H9 (cell line): ENCODE results near the gene SFTPA2. TPM values are rescaled to one million over a fixed set of nuclear protein-coding genes. Genes with fewer than 3 reads are reported as not detected.
A peak's percentile ranks its signal among the peaks of the same experiment; 100 is the strongest.

ENCODE experiments used
- DNase-seq: peaks from one replicate; pipeline ENCODE4 v3.0.0-alpha.2; 2017
- H2AFZ ChIP-seq: one replicate; pipeline ENCODE4 v1.6.1; 2013; ENCODE audit warnings: mild to moderate bottlenecking, low read length, control low read depth, moderate library complexity
- H2AK5ac ChIP-seq: 2 replicates; pipeline ENCODE4 v1.6.1; 2013; ENCODE audit warnings: low read length, control low read depth, mixed read lengths; ENCODE audit not compliant: insufficient read length
- H2BK120ac ChIP-seq: one replicate; pipeline ENCODE4 v1.6.1; 2013; ENCODE audit warnings: low read depth, mild to moderate bottlenecking, low read length, control low read depth, inconsistent platforms; ENCODE audit not compliant: poor library complexity, severe bottlenecking
- H2BK12ac ChIP-seq: 2 replicates; pipeline ENCODE4 v1.6.1; 2013; ENCODE audit warnings: low read length, control low read depth, mixed read lengths, low read depth; ENCODE audit not compliant: insufficient read length
- H2BK15ac ChIP-seq: 2 replicates; pipeline ENCODE4 v1.6.1; 2013; ENCODE audit warnings: low read depth, low read length, control low read depth
- H2BK20ac ChIP-seq: one replicate; pipeline ENCODE4 v1.6.1; 2013; ENCODE audit warnings: low read depth, mild to moderate bottlenecking, low read length, control low read depth, inconsistent platforms; ENCODE audit not compliant: poor library complexity, severe bottlenecking
- H2BK5ac ChIP-seq: 2 replicates; pipeline ENCODE4 v1.6.1; 2013; ENCODE audit warnings: low read length, control low read depth, mixed read lengths; ENCODE audit not compliant: insufficient read length
- H3K14ac ChIP-seq: 2 replicates; pipeline ENCODE4 v1.6.1; 2013; ENCODE audit warnings: low read length, control low read depth; ENCODE audit not compliant: insufficient read depth
- H3K18ac ChIP-seq: 2 replicates; pipeline ENCODE4 v1.6.1; 2013; ENCODE audit warnings: low read depth, mild to moderate bottlenecking, mixed read lengths, low read length, control low read depth; ENCODE audit not compliant: insufficient read length
- H3K23ac ChIP-seq: 2 replicates; pipeline ENCODE4 v1.6.1; 2013; ENCODE audit warnings: low read length, control low read depth, mixed read lengths, low read depth; ENCODE audit not compliant: insufficient read length
- H3K23me2 ChIP-seq: 2 replicates; pipeline ENCODE4 v1.6.1; 2013; ENCODE audit warnings: low read depth, mild to moderate bottlenecking, mixed read lengths, low read length, control low read depth; ENCODE audit not compliant: insufficient read length, poor library complexity, severe bottlenecking
- H3K27ac ChIP-seq: 2 replicates; pipeline ENCODE4 v1.5.1; 2013; ENCODE audit warnings: low read length, control low read depth, mixed read lengths, low read depth; ENCODE audit not compliant: insufficient read length
- H3K27me3 ChIP-seq: 2 replicates; pipeline ENCODE4 v1.6.1; 2013; ENCODE audit warnings: low read length, control low read depth, inconsistent platforms; ENCODE audit not compliant: insufficient read depth
- H3K4ac ChIP-seq: 2 replicates; pipeline ENCODE4 v1.6.1; 2013; ENCODE audit warnings: low read depth, mild to moderate bottlenecking, control low read depth, inconsistent platforms, low read length, moderate library complexity
- H3K4me1 ChIP-seq: 2 replicates; pipeline ENCODE4 v1.6.1; 2013; ENCODE audit warnings: low read length, control low read depth, inconsistent platforms; ENCODE audit not compliant: insufficient read depth
- H3K4me2 ChIP-seq: 2 replicates; pipeline ENCODE4 v1.6.1; 2013; ENCODE audit warnings: low read length, control low read depth, mixed read lengths; ENCODE audit not compliant: insufficient read length, insufficient read depth
- H3K56ac ChIP-seq: 2 replicates; pipeline ENCODE4 v1.6.1; 2013; ENCODE audit warnings: low read depth, mild to moderate bottlenecking, mixed read lengths, low read length, control low read depth; ENCODE audit not compliant: insufficient read length
- H3K79me1 ChIP-seq: 2 replicates; pipeline ENCODE4 v1.6.1; 2013; ENCODE audit warnings: low read depth, mild to moderate bottlenecking, moderate library complexity, low read length, control low read depth, inconsistent platforms; ENCODE audit not compliant: insufficient read depth, poor library complexity, severe bottlenecking
- H3K79me2 ChIP-seq: 2 replicates; pipeline ENCODE4 v1.6.1; 2013; ENCODE audit warnings: low read length, control low read depth, inconsistent platforms; ENCODE audit not compliant: insufficient read depth
- H3K9ac ChIP-seq: 2 replicates; pipeline ENCODE4 v1.6.1; 2013; ENCODE audit warnings: low read length, control low read depth, mixed read lengths; ENCODE audit not compliant: insufficient read length; ENCODE audit errors: extremely low read depth
- H3K9me3 ChIP-seq: one replicate; pipeline ENCODE4 v1.6.1; 2013; ENCODE audit warnings: low read depth, low read length, inconsistent platforms; ENCODE audit not compliant: control insufficient read depth
- H3T11ph ChIP-seq: one replicate; pipeline ENCODE4 v1.6.1; 2013; ENCODE audit warnings: mild to moderate bottlenecking, low read length, control low read depth, inconsistent platforms
- H4K20me1 ChIP-seq: one replicate; pipeline ENCODE4 v1.6.1; 2013; ENCODE audit not compliant: control insufficient read depth, insufficient read length, insufficient read depth
- H4K5ac ChIP-seq: 2 replicates; pipeline ENCODE4 v1.6.1; 2013; ENCODE audit warnings: low read depth, mild to moderate bottlenecking, mixed read lengths, low read length, control low read depth; ENCODE audit not compliant: insufficient read length
- H4K8ac ChIP-seq: replicated peaks from 2 replicates; pipeline ENCODE4 v1.6.1; 2013; ENCODE audit warnings: low read length, control low read depth, mixed read lengths, low read depth; ENCODE audit not compliant: insufficient read length
- H4K91ac ChIP-seq: 2 replicates; pipeline ENCODE4 v1.6.1; 2013; ENCODE audit warnings: low read depth, mild to moderate bottlenecking, moderate library complexity, mixed read lengths, low read length, control low read depth; ENCODE audit not compliant: insufficient read length
- H3K27ac Mint-ChIP-seq, 3 experiments: 2 replicates in 2 of 3; 3 replicates in 1 of 3; pipeline ENCODE4 v1.8.0; 2020 to 2021; ENCODE audit warnings: mixed read lengths in 3 of 3, mild to moderate bottlenecking in 1 of 3, moderate library complexity in 1 of 3
- H3K27me3 Mint-ChIP-seq: 2 replicates; pipeline ENCODE4 v1.8.0; 2021; ENCODE audit warnings: low read depth, mild to moderate bottlenecking, moderate library complexity, mixed read lengths
- H3K36me3 Mint-ChIP-seq, 3 experiments: 2 replicates in 2 of 3; 3 replicates in 1 of 3; pipeline ENCODE4 v1.8.0; 2020 to 2021; ENCODE audit warnings: low read depth in 3 of 3, mixed read lengths in 3 of 3; ENCODE audit not compliant: insufficient read depth in 1 of 3
- H3K4me1 Mint-ChIP-seq, 2 experiments: 2 replicates each; pipeline ENCODE4 v1.8.0; 2020; ENCODE audit warnings: mixed read lengths in 2 of 2
- H3K4me3 Mint-ChIP-seq, 2 experiments: 2 replicates in 1 of 2; 3 replicates in 1 of 2; pipeline ENCODE4 v1.8.0; 2020 to 2021; ENCODE audit warnings: mild to moderate bottlenecking in 2 of 2, mixed read lengths in 2 of 2, moderate library complexity in 1 of 2
- H3K9me3 Mint-ChIP-seq, 2 experiments: 2 replicates in 1 of 2; 3 replicates in 1 of 2; pipeline ENCODE4 v1.8.0; 2020; ENCODE audit warnings: mild to moderate bottlenecking in 2 of 2, mixed read lengths in 2 of 2, moderate library complexity in 1 of 2
- WGBS: extraction: QIAGEN DNeasy Blood & Tissue Kit; methylation state at CpG from one replicate; pipeline ENCODE4 v1.1.7; 2013; ENCODE audit warnings: missing lambda C conversion rate, low lambda C conversion rate, mixed read lengths; ENCODE audit not compliant: insufficient read length; ENCODE audit errors: extremely low coverage; 5-methylcytosine and 5-hydroxymethylcytosine counted together
- total RNA-seq: library from RNA; stranded (reverse); gene quantifications from 2 replicates; pipeline ENCODE4 v1.2.1, GENCODE V29; 2021
- TF ChIP-seq, protein P1 (sequence below): fragments of 200-600 bp; sonication (generic); conservative IDR thresholded peaks from 3 replicates; pipeline ENCODE4 v1.8.0; 2021; ENCODE audit warnings: antibody characterized with exemption, mild to moderate bottlenecking

The SFTPA2 gene
- total RNA-seq, 1 experiment from 2014 or later: not detected

DNA sequence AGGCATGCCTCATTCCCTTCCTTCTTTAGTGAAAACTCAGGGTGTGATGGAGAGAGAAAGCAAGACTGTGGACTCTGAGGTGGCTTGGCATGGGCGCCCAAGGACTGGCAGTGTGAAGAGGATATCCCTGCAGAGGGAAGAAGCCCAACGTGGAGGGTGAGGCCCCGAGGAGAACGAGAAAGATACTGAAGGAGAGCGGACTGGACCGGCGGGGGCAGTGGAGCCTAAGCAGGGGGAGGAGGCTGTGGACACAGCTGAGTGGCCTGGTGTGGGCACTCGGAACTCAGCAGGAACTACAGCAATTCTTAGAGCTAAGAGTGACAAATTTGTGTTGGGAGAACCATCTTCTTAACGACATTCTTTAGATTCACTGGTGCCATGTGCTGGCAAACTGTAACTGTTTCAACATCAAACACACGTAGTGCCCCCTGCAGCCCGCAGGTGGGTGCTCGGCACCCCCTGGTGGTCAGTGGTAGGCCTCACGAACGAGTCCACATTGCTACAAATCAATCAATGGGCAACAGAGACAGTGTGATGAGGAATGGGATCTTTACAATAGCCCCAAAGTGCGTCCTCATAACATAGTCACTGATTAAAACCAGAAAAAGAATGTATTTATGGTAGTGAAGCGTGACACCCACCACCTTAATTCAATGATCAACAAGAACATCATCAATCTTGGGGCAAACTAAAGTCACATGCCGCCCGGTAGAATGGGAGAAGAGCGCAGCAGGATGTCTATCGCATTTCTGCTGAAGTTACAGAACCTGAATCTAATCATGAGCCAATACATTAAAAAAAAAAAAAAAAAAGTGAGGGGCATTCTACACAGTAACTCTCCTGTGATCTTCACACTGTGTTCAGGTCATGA is 48.5 kb upstream of the SFTPA2 start:
- TF ChIP-seq, protein P1, sequence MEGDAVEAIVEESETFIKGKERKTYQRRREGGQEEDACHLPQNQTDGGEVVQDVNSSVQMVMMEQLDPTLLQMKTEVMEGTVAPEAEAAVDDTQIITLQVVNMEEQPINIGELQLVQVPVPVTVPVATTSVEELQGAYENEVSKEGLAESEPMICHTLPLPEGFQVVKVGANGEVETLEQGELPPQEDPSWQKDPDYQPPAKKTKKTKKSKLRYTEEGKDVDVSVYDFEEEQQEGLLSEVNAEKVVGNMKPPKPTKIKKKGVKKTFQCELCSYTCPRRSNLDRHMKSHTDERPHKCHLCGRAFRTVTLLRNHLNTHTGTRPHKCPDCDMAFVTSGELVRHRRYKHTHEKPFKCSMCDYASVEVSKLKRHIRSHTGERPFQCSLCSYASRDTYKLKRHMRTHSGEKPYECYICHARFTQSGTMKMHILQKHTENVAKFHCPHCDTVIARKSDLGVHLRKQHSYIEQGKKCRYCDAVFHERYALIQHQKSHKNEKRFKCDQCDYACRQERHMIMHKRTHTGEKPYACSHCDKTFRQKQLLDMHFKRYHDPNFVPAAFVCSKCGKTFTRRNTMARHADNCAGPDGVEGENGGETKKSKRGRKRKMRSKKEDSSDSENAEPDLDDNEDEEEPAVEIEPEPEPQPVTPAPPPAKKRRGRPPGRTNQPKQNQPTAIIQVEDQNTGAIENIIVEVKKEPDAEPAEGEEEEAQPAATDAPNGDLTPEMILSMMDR: peak; percentile 88
- H3K4ac ChIP-seq: no peak overlapping the region
- no peak overlapping the region for H4K5ac ChIP-seq
- peaks cover 26% of the 10 kb centered on the region for H3K27me3 Mint-ChIP-seq
- H3K18ac ChIP-seq: no peak overlapping the region
- no peaks in the 10 kb centered on the region for H3K23me2 ChIP-seq
- H3K79me2 ChIP-seq: no peaks in the 10 kb centered on the region
- H3K4me1 ChIP-seq: no peaks in the 10 kb centered on the region; the same call in 1 of the 2 replicates
- no peak overlapping the region for H3K9ac ChIP-seq
- H2BK20ac ChIP-seq: no peak overlapping the region
- no peak overlapping the region for H3K14ac ChIP-seq
- H2BK12ac ChIP-seq: no peak overlapping the region
- no peaks in the 10 kb centered on the region for H3K9me3 ChIP-seq
- H3K27ac ChIP-seq: no peak overlapping the region
- H3K9me3 Mint-ChIP-seq: no peaks in the 10 kb centered on the region; a peak in 2 of 5 replicates
- no peaks in the 10 kb centered on the region; a peak in 1 of 7 replicates for H3K36me3 Mint-ChIP-seq
- H3K27ac Mint-ChIP-seq: no peak overlapping the region
- H2AK5ac ChIP-seq: no peak overlapping the region
- no peaks in the 10 kb centered on the region for H4K20me1 ChIP-seq
- H2BK5ac ChIP-seq: no peak overlapping the region
- DNase-seq: peak; percentile 68
- no peaks in the 10 kb centered on the region for H3K79me1 ChIP-seq
- no peak overlapping the region for H3K4me2 ChIP-seq
- H3T11ph ChIP-seq: no peak overlapping the region
- no peak overlapping the region for H2AFZ ChIP-seq
- no peak overlapping the region for H4K8ac ChIP-seq
- no peaks in the 10 kb centered on the region for H3K27me3 ChIP-seq
- WGBS: no CpG with 5 or more reads among the region's 20 CpGs
- H3K4me3 Mint-ChIP-seq: no peak overlapping the region
- H2BK15ac ChIP-seq: no peak overlapping the region
- H2BK120ac ChIP-seq: no peak overlapping the region
- H3K23ac ChIP-seq: no peak overlapping the region
- no peak overlapping the region for H4K91ac ChIP-seq
- H3K56ac ChIP-seq: no peak overlapping the region
- peaks cover 5 to 8% of the 10 kb centered on the region in 2 experiments for H3K4me1 Mint-ChIP-seq
